NCI-H2107 (cell line): Measurements from ENCODE around the gene PEX7.
"Not testable (repeated sequence)": the region's sequence is repeated elsewhere in the genome, so short reads cannot be mapped to it uniquely, and the experiment has no call there.

Source experiments
- DNase-seq: peaks from one replicate; lab custom pipeline; 2025; lab: John Stamatoyannopoulos, UW

The PEX7 gene

DNA sequence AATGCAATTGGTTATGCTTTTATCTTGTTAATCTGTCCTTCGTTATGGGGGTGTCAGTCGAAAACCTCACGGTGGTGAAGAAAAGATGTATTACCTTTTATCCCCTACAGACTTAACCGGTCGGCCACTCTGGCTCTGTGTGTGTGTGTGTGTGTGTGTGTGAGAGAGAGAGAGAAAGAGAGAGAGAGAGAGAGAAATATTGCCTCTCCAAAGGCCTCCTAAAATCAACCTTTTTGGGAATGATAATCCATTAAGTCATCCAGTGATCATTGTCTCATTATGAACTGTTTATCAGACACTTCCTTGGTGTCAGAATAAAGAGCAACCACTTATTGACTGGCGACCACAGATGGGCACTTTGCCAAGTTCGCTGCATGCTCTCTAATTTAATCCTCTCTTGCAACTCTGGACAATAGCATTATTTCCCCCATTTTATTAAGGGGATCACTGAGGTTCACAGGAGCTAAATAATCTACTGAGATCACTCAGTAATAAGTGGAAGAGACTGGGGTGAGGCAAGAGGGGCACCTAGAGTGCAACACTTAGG is 130.4 kb downstream of the PEX7 start:
- peak; percentile 15 for DNase-seq

DNA sequence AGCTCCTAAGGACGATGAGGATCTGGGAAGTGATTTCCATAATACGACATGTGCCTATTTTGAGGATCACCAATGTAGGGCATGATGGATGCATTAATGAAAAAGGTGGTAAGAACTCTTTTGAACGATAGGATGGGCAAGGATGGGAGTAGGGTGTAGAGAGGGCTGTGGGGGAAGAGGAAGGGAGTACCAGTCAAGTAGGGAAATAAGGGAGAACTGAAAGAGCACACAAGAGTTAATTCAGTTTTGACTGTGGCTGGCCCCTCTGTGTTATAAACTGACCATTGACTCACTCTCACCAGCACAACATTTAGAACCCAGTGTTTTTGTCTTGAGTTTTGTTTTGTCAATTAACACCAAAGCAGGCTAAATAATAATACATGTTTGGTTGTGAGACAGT is 132.7 kb downstream of the PEX7 start:
- DNase-seq, result no peak

DNA sequence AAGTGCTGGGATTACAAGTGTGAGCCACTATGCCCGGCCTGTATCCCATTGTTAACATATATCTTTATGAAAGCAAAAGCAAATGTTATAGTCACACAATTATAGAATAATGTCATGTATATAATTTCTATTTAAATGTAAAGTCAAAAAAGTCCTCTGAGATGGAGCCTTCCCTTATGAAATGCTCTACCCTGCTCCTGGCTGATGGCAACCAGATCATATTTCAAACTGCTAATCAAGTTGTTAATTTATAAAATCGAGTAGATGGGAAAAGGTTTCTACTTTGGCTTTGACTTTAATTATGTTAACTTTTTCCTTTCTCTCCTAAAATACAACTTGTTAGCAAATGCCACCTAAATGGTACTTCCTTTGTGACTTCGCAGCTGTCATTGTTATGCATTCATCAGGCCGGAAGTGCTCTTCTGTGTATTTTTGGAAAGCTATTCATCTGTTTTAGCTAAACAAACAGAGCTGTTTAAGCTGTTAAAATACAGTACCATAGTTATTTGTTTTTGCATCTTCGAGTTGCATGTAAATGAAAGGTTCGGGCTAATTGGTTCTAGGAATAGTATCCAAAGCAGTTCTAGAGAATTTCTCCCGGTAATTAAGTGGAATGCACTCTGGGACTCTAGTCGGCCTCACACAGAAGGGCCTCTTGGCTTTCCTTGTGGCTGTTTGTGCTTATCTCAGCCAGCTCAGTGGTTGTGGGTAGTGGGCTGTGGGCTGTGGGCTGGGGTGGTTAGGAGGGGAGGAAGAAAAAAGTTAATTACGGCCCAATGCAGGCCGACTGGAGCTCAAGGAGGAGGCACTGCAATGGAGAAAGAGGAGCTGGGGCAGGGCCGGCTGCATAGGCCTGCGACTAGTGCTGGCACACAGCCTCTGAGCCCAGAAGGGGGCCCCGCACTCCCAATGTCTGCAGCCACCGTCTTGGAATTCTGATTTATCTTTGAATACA is 134.5 kb downstream of the PEX7 start:
- DNase-seq, result no peak

DNA sequence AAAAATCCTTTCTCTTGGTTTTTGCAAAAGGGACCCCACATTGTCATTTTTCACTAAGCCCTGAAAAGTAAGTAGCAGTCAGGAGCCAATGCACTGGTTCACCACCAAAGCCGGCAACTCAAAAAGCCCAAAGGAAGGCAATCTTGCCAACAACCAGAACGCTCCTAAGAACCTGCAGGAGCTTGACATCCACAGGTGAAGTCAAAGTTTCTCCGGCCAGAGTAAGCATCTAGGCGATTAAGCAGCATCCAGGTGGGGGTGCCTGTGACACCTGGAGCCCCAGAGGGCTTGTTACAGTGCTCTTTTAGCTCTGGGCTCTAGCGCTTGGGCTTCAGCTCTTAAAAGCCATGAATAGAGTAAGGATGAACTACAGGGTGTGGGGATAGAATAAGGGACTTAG is 135.8 kb downstream of the PEX7 start:
- DNase-seq, result no peak

GRCh38 chr6:136959471-136959891 is 137.1 kb downstream of the PEX7 start:
- no peak for DNase-seq

DNA sequence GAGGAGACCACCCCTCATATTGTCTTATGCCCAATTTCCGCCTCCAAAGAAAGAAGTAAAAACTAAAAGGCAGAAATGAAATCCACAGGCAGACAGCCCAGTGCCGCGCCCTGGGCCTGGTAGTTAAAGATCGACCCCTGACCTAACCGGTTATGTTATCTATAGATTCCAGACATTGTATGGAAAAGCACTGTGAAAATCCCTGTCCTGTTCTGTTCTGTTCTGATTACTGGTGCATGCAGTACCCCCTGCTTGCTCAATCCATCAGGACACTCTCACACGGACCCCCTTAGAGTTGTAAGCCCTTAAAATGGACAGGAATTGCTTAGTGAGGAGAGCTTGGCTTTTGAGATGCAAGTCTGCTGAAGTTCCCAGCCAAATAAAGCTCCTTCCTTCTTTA is 137.5 kb downstream of the PEX7 start:
- DNase-seq, result not testable (repeated sequence)

DNA sequence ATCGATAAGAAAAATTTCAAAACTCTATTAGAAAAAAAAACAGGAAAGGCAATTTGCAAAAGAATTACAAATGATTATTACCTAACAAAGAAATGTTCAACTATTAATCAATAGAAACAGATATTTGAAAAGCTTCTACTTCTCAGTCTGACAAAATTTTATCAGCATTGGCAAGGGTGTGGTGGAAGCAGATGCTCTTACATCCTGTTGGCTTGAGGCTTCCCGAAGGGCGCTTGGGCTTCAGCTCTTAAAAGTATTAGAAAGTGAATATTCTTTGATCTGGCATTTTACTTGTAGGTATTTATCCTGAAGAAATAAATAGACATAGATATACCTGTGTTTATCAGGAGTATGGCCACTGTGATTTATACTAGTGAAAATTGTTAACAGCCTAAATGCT is 138.4 kb downstream of the PEX7 start:
- no peak for DNase-seq

- DNase-seq, result no peak
Measured at GRCh38 chr6:136961848-136962247, 139.5 kb downstream of the PEX7 start.

DNA sequence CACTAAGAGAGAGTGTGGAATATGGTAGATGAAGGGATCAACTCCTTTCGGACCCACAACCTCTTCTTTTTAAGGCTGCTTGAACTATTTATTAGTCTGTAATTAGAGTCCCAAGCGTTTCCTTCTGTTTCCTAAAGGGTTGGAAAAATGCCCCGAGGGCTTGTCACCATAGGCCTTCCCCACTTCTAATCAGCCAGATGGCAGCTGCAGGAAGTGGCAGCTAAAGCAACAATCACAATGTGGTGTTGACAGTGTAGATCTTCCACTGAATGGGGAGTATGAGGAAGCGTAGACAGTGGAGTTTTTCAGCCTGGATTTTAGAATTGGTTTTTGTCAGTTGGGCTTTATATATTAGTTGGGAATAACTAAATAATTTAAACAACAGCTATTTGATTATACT is 140.3 kb downstream of the PEX7 start:
- peak; percentile 62 for DNase-seq

- DNase-seq, result no peak
Measured at GRCh38 chr6:136963259-136963658, 140.9 kb downstream of the PEX7 start.
